ENCODE measurements around the gene CACUL1. TPM values are rescaled to one million over a fixed set of nuclear protein-coding genes. Genes with fewer than 3 reads are reported as not detected.

Gene CACUL1
- total RNA-seq, 1 experiment from 2014 or later = 38.5 TPM

GRCh38 chr10:118751265-118751664 lies 3.5 kb downstream of the CACUL1 start:
- no CpG with 5 or more reads among the region's 1 CpG for WGBS (ENCODE audit: extremely low coverage, insufficient read length, low lambda C conversion rate)

More at GRCh38 chr10:118751265-118751664, 3.5 kb downstream of the CACUL1 start:
- Histone ChIP-seq H2AFZ (ENCODE audit: low read length) (no peak overlapping the region), H4K8ac (replicated peaks; ENCODE audit: insufficient read length, low read depth, low read length) (no peak overlapping the region), H3K79me1 (ENCODE audit: insufficient read depth, low read depth, low read length, poor library complexity, severe bottlenecking) (peaks cover 3% of the 10 kb centered on the region), H2AK5ac (ENCODE audit: insufficient read length, low read length) (no peak overlapping the region), H3K27ac (ENCODE audit: insufficient read length, low read depth, low read length) (no peak overlapping the region), H2BK15ac (ENCODE audit: low read depth, low read length) (no peak overlapping the region), H3K4me2 (ENCODE audit: insufficient read depth, insufficient read length, low read length) (no peak overlapping the region), H3K4me1 (ENCODE audit: insufficient read depth, low read length) (no peaks in the 10 kb centered on the region; the same call in 1 of the 2 replicates), H2BK20ac (ENCODE audit: low read depth, low read length, poor library complexity, severe bottlenecking) (no peak overlapping the region), H3K56ac (ENCODE audit: insufficient read length, low read depth, low read length) (no peak overlapping the region), H3K14ac (ENCODE audit: insufficient read depth, low read length) (no peak overlapping the region), H2BK5ac (ENCODE audit: insufficient read length, low read length) (no peak overlapping the region), H3K27me3 (ENCODE audit: insufficient read depth, low read length) (no peaks in the 10 kb centered on the region), H3K79me2 (ENCODE audit: insufficient read depth, low read length) (peaks cover 55% of the 10 kb centered on the region; the same call in 1 of the 2 replicates), H3K9me3 (ENCODE audit: control insufficient read depth, low read depth, low read length) (no peaks in the 10 kb centered on the region), H4K20me1 (ENCODE audit: control insufficient read depth, insufficient read depth, insufficient read length) (no peaks in the 10 kb centered on the region), H2BK120ac (ENCODE audit: low read depth, low read length, poor library complexity, severe bottlenecking) (no peak overlapping the region), H3K23me2 (ENCODE audit: insufficient read length, low read depth, low read length, poor library complexity, severe bottlenecking) (peaks cover 15% of the 10 kb centered on the region), H4K5ac (ENCODE audit: insufficient read length, low read depth, low read length) (no peak overlapping the region), H3T11ph (ENCODE audit: low read length) (no peak overlapping the region), H3K4ac (ENCODE audit: low read depth, low read length) (no peak overlapping the region), H2BK12ac (ENCODE audit: insufficient read length, low read depth, low read length) (no peak overlapping the region), H4K91ac (ENCODE audit: insufficient read length, low read depth, low read length) (no peak overlapping the region), H3K18ac (ENCODE audit: insufficient read length, low read depth, low read length) (no peak overlapping the region), H3K23ac (ENCODE audit: insufficient read length, low read depth, low read length) (no peak overlapping the region), H3K9ac (ENCODE audit: extremely low read depth, insufficient read length, low read length) (no peak overlapping the region)
- Mint-ChIP-seq H3K27me3 (ENCODE audit: low read depth) (peaks cover 5% of the 10 kb centered on the region), H3K9me3 (no peaks in the 10 kb centered on the region), H3K27ac (no peak overlapping the region), H3K36me3 (ENCODE audit: insufficient read depth in 1 of 3, low read depth in 3 of 3) (peaks cover 2 to 21% (median 4%) of the 10 kb centered on the region in 3 experiments; a peak in 5 of 7 replicates), H3K4me3 (no peak overlapping the region), H3K4me1 (peaks cover 25 to 31% of the 10 kb centered on the region in 2 experiments)
- TF ChIP-seq CTCF (conservative IDR thresholded peaks at IDR 0.05) = no peak
- DNase-seq = no peak

Data from H9 (cell line).